H9 (cell line): ENCODE data around the gene EPS8. TPM values are rescaled to one million over a fixed set of nuclear protein-coding genes. Genes with fewer than 3 reads are reported as not detected.

ENCODE experiments used
- DNase-seq: peaks from one replicate; pipeline ENCODE4 v3.0.0-alpha.2; 2017
- H2AFZ ChIP-seq: one replicate; pipeline ENCODE4 v1.6.1; 2013; ENCODE audit warnings: mild to moderate bottlenecking, low read length, control low read depth, moderate library complexity
- H2AK5ac ChIP-seq: 2 replicates; pipeline ENCODE4 v1.6.1; 2013; ENCODE audit warnings: low read length, control low read depth, mixed read lengths; ENCODE audit not compliant: insufficient read length
- H2BK120ac ChIP-seq: one replicate; pipeline ENCODE4 v1.6.1; 2013; ENCODE audit warnings: low read depth, mild to moderate bottlenecking, low read length, control low read depth, inconsistent platforms; ENCODE audit not compliant: poor library complexity, severe bottlenecking
- H2BK12ac ChIP-seq: 2 replicates; pipeline ENCODE4 v1.6.1; 2013; ENCODE audit warnings: low read length, control low read depth, mixed read lengths, low read depth; ENCODE audit not compliant: insufficient read length
- H2BK15ac ChIP-seq: 2 replicates; pipeline ENCODE4 v1.6.1; 2013; ENCODE audit warnings: low read depth, low read length, control low read depth
- H2BK20ac ChIP-seq: one replicate; pipeline ENCODE4 v1.6.1; 2013; ENCODE audit warnings: low read depth, mild to moderate bottlenecking, low read length, control low read depth, inconsistent platforms; ENCODE audit not compliant: poor library complexity, severe bottlenecking
- H2BK5ac ChIP-seq: 2 replicates; pipeline ENCODE4 v1.6.1; 2013; ENCODE audit warnings: low read length, control low read depth, mixed read lengths; ENCODE audit not compliant: insufficient read length
- H3K14ac ChIP-seq: 2 replicates; pipeline ENCODE4 v1.6.1; 2013; ENCODE audit warnings: low read length, control low read depth; ENCODE audit not compliant: insufficient read depth
- H3K18ac ChIP-seq: 2 replicates; pipeline ENCODE4 v1.6.1; 2013; ENCODE audit warnings: low read depth, mild to moderate bottlenecking, mixed read lengths, low read length, control low read depth; ENCODE audit not compliant: insufficient read length
- H3K23ac ChIP-seq: 2 replicates; pipeline ENCODE4 v1.6.1; 2013; ENCODE audit warnings: low read length, control low read depth, mixed read lengths, low read depth; ENCODE audit not compliant: insufficient read length
- H3K23me2 ChIP-seq: 2 replicates; pipeline ENCODE4 v1.6.1; 2013; ENCODE audit warnings: low read depth, mild to moderate bottlenecking, mixed read lengths, low read length, control low read depth; ENCODE audit not compliant: insufficient read length, poor library complexity, severe bottlenecking
- H3K27ac ChIP-seq: 2 replicates; pipeline ENCODE4 v1.5.1; 2013; ENCODE audit warnings: low read length, control low read depth, mixed read lengths, low read depth; ENCODE audit not compliant: insufficient read length
- H3K27me3 ChIP-seq: 2 replicates; pipeline ENCODE4 v1.6.1; 2013; ENCODE audit warnings: low read length, control low read depth, inconsistent platforms; ENCODE audit not compliant: insufficient read depth
- H3K4ac ChIP-seq: 2 replicates; pipeline ENCODE4 v1.6.1; 2013; ENCODE audit warnings: low read depth, mild to moderate bottlenecking, control low read depth, inconsistent platforms, low read length, moderate library complexity
- H3K4me1 ChIP-seq: 2 replicates; pipeline ENCODE4 v1.6.1; 2013; ENCODE audit warnings: low read length, control low read depth, inconsistent platforms; ENCODE audit not compliant: insufficient read depth
- H3K4me2 ChIP-seq: 2 replicates; pipeline ENCODE4 v1.6.1; 2013; ENCODE audit warnings: low read length, control low read depth, mixed read lengths; ENCODE audit not compliant: insufficient read length, insufficient read depth
- H3K56ac ChIP-seq: 2 replicates; pipeline ENCODE4 v1.6.1; 2013; ENCODE audit warnings: low read depth, mild to moderate bottlenecking, mixed read lengths, low read length, control low read depth; ENCODE audit not compliant: insufficient read length
- H3K79me1 ChIP-seq: 2 replicates; pipeline ENCODE4 v1.6.1; 2013; ENCODE audit warnings: low read depth, mild to moderate bottlenecking, moderate library complexity, low read length, control low read depth, inconsistent platforms; ENCODE audit not compliant: insufficient read depth, poor library complexity, severe bottlenecking
- H3K79me2 ChIP-seq: 2 replicates; pipeline ENCODE4 v1.6.1; 2013; ENCODE audit warnings: low read length, control low read depth, inconsistent platforms; ENCODE audit not compliant: insufficient read depth
- H3K9ac ChIP-seq: 2 replicates; pipeline ENCODE4 v1.6.1; 2013; ENCODE audit warnings: low read length, control low read depth, mixed read lengths; ENCODE audit not compliant: insufficient read length; ENCODE audit errors: extremely low read depth
- H3K9me3 ChIP-seq: one replicate; pipeline ENCODE4 v1.6.1; 2013; ENCODE audit warnings: low read depth, low read length, inconsistent platforms; ENCODE audit not compliant: control insufficient read depth
- H3T11ph ChIP-seq: one replicate; pipeline ENCODE4 v1.6.1; 2013; ENCODE audit warnings: mild to moderate bottlenecking, low read length, control low read depth, inconsistent platforms
- H4K20me1 ChIP-seq: one replicate; pipeline ENCODE4 v1.6.1; 2013; ENCODE audit not compliant: control insufficient read depth, insufficient read length, insufficient read depth
- H4K5ac ChIP-seq: 2 replicates; pipeline ENCODE4 v1.6.1; 2013; ENCODE audit warnings: low read depth, mild to moderate bottlenecking, mixed read lengths, low read length, control low read depth; ENCODE audit not compliant: insufficient read length
- H4K8ac ChIP-seq: replicated peaks from 2 replicates; pipeline ENCODE4 v1.6.1; 2013; ENCODE audit warnings: low read length, control low read depth, mixed read lengths, low read depth; ENCODE audit not compliant: insufficient read length
- H4K91ac ChIP-seq: 2 replicates; pipeline ENCODE4 v1.6.1; 2013; ENCODE audit warnings: low read depth, mild to moderate bottlenecking, moderate library complexity, mixed read lengths, low read length, control low read depth; ENCODE audit not compliant: insufficient read length
- H3K27ac Mint-ChIP-seq, 3 experiments: 2 replicates in 2 of 3; 3 replicates in 1 of 3; pipeline ENCODE4 v1.8.0; 2020 to 2021; ENCODE audit warnings: mixed read lengths in 3 of 3, mild to moderate bottlenecking in 1 of 3, moderate library complexity in 1 of 3
- H3K27me3 Mint-ChIP-seq: 2 replicates; pipeline ENCODE4 v1.8.0; 2021; ENCODE audit warnings: low read depth, mild to moderate bottlenecking, moderate library complexity, mixed read lengths
- H3K36me3 Mint-ChIP-seq, 3 experiments: 2 replicates in 2 of 3; 3 replicates in 1 of 3; pipeline ENCODE4 v1.8.0; 2020 to 2021; ENCODE audit warnings: low read depth in 3 of 3, mixed read lengths in 3 of 3; ENCODE audit not compliant: insufficient read depth in 1 of 3
- H3K4me1 Mint-ChIP-seq, 2 experiments: 2 replicates each; pipeline ENCODE4 v1.8.0; 2020; ENCODE audit warnings: mixed read lengths in 2 of 2
- H3K4me3 Mint-ChIP-seq, 2 experiments: 2 replicates in 1 of 2; 3 replicates in 1 of 2; pipeline ENCODE4 v1.8.0; 2020 to 2021; ENCODE audit warnings: mild to moderate bottlenecking in 2 of 2, mixed read lengths in 2 of 2, moderate library complexity in 1 of 2
- H3K9me3 Mint-ChIP-seq, 2 experiments: 2 replicates in 1 of 2; 3 replicates in 1 of 2; pipeline ENCODE4 v1.8.0; 2020; ENCODE audit warnings: mild to moderate bottlenecking in 2 of 2, mixed read lengths in 2 of 2, moderate library complexity in 1 of 2
- WGBS: extraction: QIAGEN DNeasy Blood & Tissue Kit; methylation state at CpG from one replicate; pipeline ENCODE4 v1.1.7; 2013; ENCODE audit warnings: missing lambda C conversion rate, low lambda C conversion rate, mixed read lengths; ENCODE audit not compliant: insufficient read length; ENCODE audit errors: extremely low coverage; 5-methylcytosine and 5-hydroxymethylcytosine counted together
- total RNA-seq: library from RNA; stranded (reverse); gene quantifications from 2 replicates; pipeline ENCODE4 v1.2.1, GENCODE V29; 2021
- TF ChIP-seq, protein P1 (sequence below): fragments of 200-600 bp; sonication (generic); conservative IDR thresholded peaks from 3 replicates; pipeline ENCODE4 v1.8.0; 2021; ENCODE audit warnings: antibody characterized with exemption, mild to moderate bottlenecking

Gene EPS8
- total RNA-seq, 1 experiment from 2014 or later = 2.2 TPM

DNA sequence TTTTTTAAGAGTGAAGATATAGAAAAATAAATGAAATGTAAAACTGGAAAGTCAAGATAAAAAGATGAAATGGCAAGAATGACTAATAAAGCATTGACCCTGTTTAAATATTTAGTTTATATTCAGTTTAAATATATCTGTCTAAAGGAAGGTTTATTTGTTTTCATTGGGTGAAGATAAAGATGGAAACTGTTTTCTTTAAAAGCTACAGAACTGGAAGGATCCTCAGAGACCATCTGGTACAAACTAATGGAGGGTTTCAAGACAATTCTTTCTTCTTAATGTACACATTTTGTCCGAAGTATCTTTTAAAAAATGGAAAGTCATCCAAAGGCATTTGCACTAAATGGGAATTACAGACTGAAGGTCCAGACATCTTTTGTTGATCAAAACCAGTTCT is 142.6 kb downstream of the EPS8 start:
- no peaks in the 10 kb centered on the region for H3K9me3 ChIP-seq
- H3K79me1 ChIP-seq = no peaks in the 10 kb centered on the region
- no peak overlapping the region for H3K27ac ChIP-seq
- H3K56ac ChIP-seq = no peak overlapping the region
- H4K20me1 ChIP-seq = no peaks in the 10 kb centered on the region
- H2BK120ac ChIP-seq = no peak overlapping the region
- H2BK20ac ChIP-seq = no peak overlapping the region
- no peak overlapping the region for H3K14ac ChIP-seq
- no peak overlapping the region for H2AK5ac ChIP-seq
- H3K4me2 ChIP-seq = no peak overlapping the region
- no peaks in the 10 kb centered on the region for H3K9me3 Mint-ChIP-seq
- no peak overlapping the region for H2AFZ ChIP-seq
- no peak for DNase-seq
- no peak overlapping the region for H3T11ph ChIP-seq
- H3K4ac ChIP-seq = no peak overlapping the region
- H3K18ac ChIP-seq = no peak overlapping the region
- H3K23me2 ChIP-seq = no peaks in the 10 kb centered on the region
- TF ChIP-seq, protein P1, sequence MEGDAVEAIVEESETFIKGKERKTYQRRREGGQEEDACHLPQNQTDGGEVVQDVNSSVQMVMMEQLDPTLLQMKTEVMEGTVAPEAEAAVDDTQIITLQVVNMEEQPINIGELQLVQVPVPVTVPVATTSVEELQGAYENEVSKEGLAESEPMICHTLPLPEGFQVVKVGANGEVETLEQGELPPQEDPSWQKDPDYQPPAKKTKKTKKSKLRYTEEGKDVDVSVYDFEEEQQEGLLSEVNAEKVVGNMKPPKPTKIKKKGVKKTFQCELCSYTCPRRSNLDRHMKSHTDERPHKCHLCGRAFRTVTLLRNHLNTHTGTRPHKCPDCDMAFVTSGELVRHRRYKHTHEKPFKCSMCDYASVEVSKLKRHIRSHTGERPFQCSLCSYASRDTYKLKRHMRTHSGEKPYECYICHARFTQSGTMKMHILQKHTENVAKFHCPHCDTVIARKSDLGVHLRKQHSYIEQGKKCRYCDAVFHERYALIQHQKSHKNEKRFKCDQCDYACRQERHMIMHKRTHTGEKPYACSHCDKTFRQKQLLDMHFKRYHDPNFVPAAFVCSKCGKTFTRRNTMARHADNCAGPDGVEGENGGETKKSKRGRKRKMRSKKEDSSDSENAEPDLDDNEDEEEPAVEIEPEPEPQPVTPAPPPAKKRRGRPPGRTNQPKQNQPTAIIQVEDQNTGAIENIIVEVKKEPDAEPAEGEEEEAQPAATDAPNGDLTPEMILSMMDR = no peak
- no peak overlapping the region for H2BK5ac ChIP-seq
- no CpG with 5 or more reads among the region's 1 CpG for WGBS
- H3K27me3 Mint-ChIP-seq = no peaks in the 10 kb centered on the region
- H3K9ac ChIP-seq = no peak overlapping the region
- no peaks in the 10 kb centered on the region for H3K4me1 ChIP-seq
- no peak overlapping the region for H4K5ac ChIP-seq
- H3K27me3 ChIP-seq = no peaks in the 10 kb centered on the region
- no peak overlapping the region for H3K23ac ChIP-seq
- H3K27ac Mint-ChIP-seq = no peak overlapping the region
- no peak overlapping the region for H3K4me3 Mint-ChIP-seq
- H3K79me2 ChIP-seq = no peaks in the 10 kb centered on the region
- H3K4me1 Mint-ChIP-seq = peaks cover 2 to 5% of the 10 kb centered on the region in 2 experiments; a peak in 2 of 4 replicates
- no peak overlapping the region for H2BK15ac ChIP-seq
- H4K91ac ChIP-seq = no peak overlapping the region
- H3K36me3 Mint-ChIP-seq = no peaks in the 10 kb centered on the region; a peak in 1 of 7 replicates
- H4K8ac ChIP-seq = no peak overlapping the region
- no peak overlapping the region for H2BK12ac ChIP-seq
